HepG2 (cell line): ENCODE results near the gene ASPHD1. TPM values are rescaled to one million over a fixed set of nuclear protein-coding genes. Genes with fewer than 3 reads are reported as not detected.

Experiments
- AGO2 ChIP-seq: fragments of 200-400 bp; formaldehyde crosslinking; optimal IDR thresholded peaks from 2 replicates; pipeline ENCODE3; 2017; ENCODE audit warnings: mild to moderate bottlenecking, low read depth, low read length, moderate library complexity
- BRCA1 ChIP-seq: sonication (generic); formaldehyde crosslinking; IDR thresholded peaks from 2 replicates; pipeline ENCODE4 v1.4.0; 2020; ENCODE audit warnings: missing genetic modification reagents
- FOXK1 ChIP-seq: sonication (generic); formaldehyde crosslinking; IDR thresholded peaks from 2 replicates; pipeline ENCODE4 v1.4.0; 2020; ENCODE audit warnings: low read depth, missing genetic modification reagents, borderline replicate concordance
- GATAD2A ChIP-seq: IDR thresholded peaks from 2 replicates; pipeline ENCODE4 v1.6.1; 2016
- GRHL1 ChIP-seq: sonication (generic); formaldehyde crosslinking; conservative IDR thresholded peaks from 2 replicates; pipeline ENCODE4 v1.8.0; 2022; ENCODE audit warnings: missing genetic modification reagents
- JUN ChIP-seq: sonication (generic); formaldehyde crosslinking; IDR thresholded peaks from 2 replicates; pipeline ENCODE4 v1.4.0; 2020; ENCODE audit warnings: mild to moderate bottlenecking, missing genetic modification reagents
- KLF9 ChIP-seq: IDR thresholded peaks from 2 replicates; pipeline ENCODE4 v1.6.1; 2016; ENCODE audit warnings: low read depth
- PHF20 ChIP-seq: sonication (generic); formaldehyde crosslinking; IDR thresholded peaks from 2 replicates; pipeline ENCODE4 v1.5.0; 2020; ENCODE audit warnings: mild to moderate bottlenecking, missing genetic modification reagents
- RCOR2 ChIP-seq: IDR thresholded peaks from 2 replicates; pipeline ENCODE4 v1.6.1; 2016; ENCODE audit warnings: missing biosample characterization, missing genetic modification reagents
- U2AF1 ChIP-seq: fragments of 200-400 bp; formaldehyde crosslinking; optimal IDR thresholded peaks from 2 replicates; pipeline ENCODE3; 2017; ENCODE audit warnings: mild to moderate bottlenecking, low read depth, low read length
- ZBTB14 ChIP-seq: sonication (generic); formaldehyde crosslinking; IDR thresholded peaks from 2 replicates; pipeline ENCODE4 v1.4.0; 2020; ENCODE audit warnings: missing genetic modification reagents
- ZNF432 ChIP-seq: sonication (generic); formaldehyde crosslinking; IDR thresholded peaks from 2 replicates; pipeline ENCODE4 v1.5.0; 2020; ENCODE audit warnings: missing genetic modification reagents, mild to moderate bottlenecking, borderline replicate concordance
- ZNF768 ChIP-seq: sonication (generic); formaldehyde crosslinking; IDR thresholded peaks from 2 replicates; pipeline ENCODE4 v1.4.0; 2020; ENCODE audit warnings: missing genetic modification reagents
- polyA plus RNA-seq, 8 experiments: library from polyadenylated mRNA; depleted of rRNA in 3 of 8; stranded (reverse) in 7 of 8; unstranded in 1 of 8; fragments of >200 nt; fragmentation: Illumina TruSeq in 4 of 8; extraction: Trizol in 4 of 8; gene quantifications; 2 replicates each; pipeline versions ENCODE4 v1.2.1 to v1.2.3, GENCODE V29; 2011 to 2016; ENCODE audit warnings: low read depth in 4 of 8, missing spikeins in 1 of 8, mixed read lengths in 1 of 8; ENCODE audit not compliant: insufficient read depth in 1 of 8
- total RNA-seq, 5 experiments: library from RNA; depleted of rRNA; stranded (reverse); fragments of >200 nt; fragmentation: Illumina TruSeq; extraction: Trizol; gene quantifications; 2 replicates each; pipeline ENCODE4 v1.2.3, GENCODE V29; 2016; ENCODE audit warnings: low read depth in 1 of 5
- TF ChIP-seq, protein P1 (sequence below): sonication (generic); formaldehyde crosslinking; IDR thresholded peaks from 2 replicates; pipeline ENCODE4 v1.5.0; 2020; ENCODE audit warnings: mild to moderate bottlenecking, missing genetic modification reagents
- TF ChIP-seq, protein P2 (sequence below): sonication (generic); formaldehyde crosslinking; IDR thresholded peaks from 2 replicates; pipeline ENCODE4 v1.4.0; 2020; ENCODE audit warnings: mild to moderate bottlenecking, missing genetic modification reagents
- TF ChIP-seq, protein P3 (sequence below): sonication (generic); formaldehyde crosslinking; IDR thresholded peaks from 2 replicates; pipeline ENCODE4 v1.5.1; 2020; ENCODE audit warnings: missing genetic modification reagents, mild to moderate bottlenecking, borderline replicate concordance
- TF ChIP-seq, protein P4 (sequence below): sonication (generic); formaldehyde crosslinking; IDR thresholded peaks from 2 replicates; pipeline ENCODE4 v1.4.0; 2020; ENCODE audit warnings: missing genetic modification reagents, borderline replicate concordance

The ASPHD1 gene
- total and polyA plus RNA-seq, 2 of the 13 experiments (the other 11 are each of a cell fraction or from before 2014, with no cell fraction given): 13.1 to 19.7 TPM

GRCh38 chr16:29899516-29900101 lies 679 bp upstream of the ASPHD1 start, which contains the start of gene SEZ6L2 (continued):
- TF ChIP-seq, protein P1, sequence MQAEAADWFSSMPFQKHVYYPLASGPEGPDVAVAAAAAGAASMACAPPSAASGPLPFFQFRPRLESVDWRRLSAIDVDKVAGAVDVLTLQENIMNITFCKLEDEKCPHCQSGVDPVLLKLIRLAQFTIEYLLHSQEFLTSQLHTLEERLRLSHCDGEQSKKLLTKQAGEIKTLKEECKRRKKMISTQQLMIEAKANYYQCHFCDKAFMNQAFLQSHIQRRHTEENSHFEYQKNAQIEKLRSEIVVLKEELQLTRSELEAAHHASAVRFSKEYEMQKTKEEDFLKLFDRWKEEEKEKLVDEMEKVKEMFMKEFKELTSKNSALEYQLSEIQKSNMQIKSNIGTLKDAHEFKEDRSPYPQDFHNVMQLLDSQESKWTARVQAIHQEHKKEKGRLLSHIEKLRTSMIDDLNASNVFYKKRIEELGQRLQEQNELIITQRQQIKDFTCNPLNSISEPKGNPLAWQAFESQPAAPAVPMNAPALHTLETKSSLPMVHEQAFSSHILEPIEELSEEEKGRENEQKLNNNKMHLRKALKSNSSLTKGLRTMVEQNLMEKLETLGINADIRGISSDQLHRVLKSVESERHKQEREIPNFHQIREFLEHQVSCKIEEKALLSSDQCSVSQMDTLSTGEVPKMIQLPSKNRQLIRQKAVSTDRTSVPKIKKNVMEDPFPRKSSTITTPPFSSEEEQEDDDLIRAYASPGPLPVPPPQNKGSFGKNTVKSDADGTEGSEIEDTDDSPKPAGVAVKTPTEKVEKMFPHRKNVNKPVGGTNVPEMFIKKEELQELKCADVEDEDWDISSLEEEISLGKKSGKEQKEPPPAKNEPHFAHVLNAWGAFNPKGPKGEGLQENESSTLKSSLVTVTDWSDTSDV (CRISPR knock-in tag): peak; percentile 88; the same call in 1 of the 2 replicates
- TF ChIP-seq, protein P2, sequence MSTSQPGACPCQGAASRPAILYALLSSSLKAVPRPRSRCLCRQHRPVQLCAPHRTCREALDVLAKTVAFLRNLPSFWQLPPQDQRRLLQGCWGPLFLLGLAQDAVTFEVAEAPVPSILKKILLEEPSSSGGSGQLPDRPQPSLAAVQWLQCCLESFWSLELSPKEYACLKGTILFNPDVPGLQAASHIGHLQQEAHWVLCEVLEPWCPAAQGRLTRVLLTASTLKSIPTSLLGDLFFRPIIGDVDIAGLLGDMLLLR (CRISPR knock-in tag): no peak
- TF ChIP-seq, protein P3, sequence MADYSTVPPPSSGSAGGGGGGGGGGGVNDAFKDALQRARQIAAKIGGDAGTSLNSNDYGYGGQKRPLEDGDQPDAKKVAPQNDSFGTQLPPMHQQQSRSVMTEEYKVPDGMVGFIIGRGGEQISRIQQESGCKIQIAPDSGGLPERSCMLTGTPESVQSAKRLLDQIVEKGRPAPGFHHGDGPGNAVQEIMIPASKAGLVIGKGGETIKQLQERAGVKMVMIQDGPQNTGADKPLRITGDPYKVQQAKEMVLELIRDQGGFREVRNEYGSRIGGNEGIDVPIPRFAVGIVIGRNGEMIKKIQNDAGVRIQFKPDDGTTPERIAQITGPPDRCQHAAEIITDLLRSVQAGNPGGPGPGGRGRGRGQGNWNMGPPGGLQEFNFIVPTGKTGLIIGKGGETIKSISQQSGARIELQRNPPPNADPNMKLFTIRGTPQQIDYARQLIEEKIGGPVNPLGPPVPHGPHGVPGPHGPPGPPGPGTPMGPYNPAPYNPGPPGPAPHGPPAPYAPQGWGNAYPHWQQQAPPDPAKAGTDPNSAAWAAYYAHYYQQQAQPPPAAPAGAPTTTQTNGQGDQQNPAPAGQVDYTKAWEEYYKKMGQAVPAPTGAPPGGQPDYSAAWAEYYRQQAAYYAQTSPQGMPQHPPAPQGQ (CRISPR knock-in tag): no peak
- TF ChIP-seq BRCA1 (CRISPR knock-in tag): peak; percentile 99; the same call in 1 of the 2 replicates
- no peak for TF ChIP-seq GRHL1 (CRISPR knock-in tag)
- TF ChIP-seq KLF9: no peak
- TF ChIP-seq GATAD2A (CRISPR knock-in tag): 0 out of 2 replicates have a peak, but pooled peaks have one; percentile 24
- TF ChIP-seq ZNF768: no peak; the same call in 1 of the 2 replicates
- TF ChIP-seq, protein P4, sequence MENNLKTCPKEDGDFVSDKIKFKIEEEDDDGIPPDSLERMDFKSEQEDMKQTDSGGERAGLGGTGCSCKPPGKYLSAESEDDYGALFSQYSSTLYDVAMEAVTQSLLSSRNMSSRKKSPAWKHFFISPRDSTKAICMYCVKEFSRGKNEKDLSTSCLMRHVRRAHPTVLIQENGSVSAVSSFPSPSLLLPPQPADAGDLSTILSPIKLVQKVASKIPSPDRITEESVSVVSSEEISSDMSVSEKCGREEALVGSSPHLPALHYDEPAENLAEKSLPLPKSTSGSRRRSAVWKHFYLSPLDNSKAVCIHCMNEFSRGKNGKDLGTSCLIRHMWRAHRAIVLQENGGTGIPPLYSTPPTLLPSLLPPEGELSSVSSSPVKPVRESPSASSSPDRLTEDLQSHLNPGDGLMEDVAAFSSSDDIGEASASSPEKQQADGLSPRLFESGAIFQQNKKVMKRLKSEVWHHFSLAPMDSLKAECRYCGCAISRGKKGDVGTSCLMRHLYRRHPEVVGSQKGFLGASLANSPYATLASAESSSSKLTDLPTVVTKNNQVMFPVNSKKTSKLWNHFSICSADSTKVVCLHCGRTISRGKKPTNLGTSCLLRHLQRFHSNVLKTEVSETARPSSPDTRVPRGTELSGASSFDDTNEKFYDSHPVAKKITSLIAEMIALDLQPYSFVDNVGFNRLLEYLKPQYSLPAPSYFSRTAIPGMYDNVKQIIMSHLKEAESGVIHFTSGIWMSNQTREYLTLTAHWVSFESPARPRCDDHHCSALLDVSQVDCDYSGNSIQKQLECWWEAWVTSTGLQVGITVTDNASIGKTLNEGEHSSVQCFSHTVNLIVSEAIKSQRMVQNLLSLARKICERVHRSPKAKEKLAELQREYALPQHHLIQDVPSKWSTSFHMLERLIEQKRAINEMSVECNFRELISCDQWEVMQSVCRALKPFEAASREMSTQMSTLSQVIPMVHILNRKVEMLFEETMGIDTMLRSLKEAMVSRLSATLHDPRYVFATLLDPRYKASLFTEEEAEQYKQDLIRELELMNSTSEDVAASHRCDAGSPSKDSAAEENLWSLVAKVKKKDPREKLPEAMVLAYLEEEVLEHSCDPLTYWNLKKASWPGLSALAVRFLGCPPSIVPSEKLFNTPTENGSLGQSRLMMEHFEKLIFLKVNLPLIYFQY (CRISPR knock-in tag): peak; percentile 95; the same call in 1 of the 2 replicates
- TF ChIP-seq FOXK1 (CRISPR knock-in tag): peak; percentile 63; the same call in 1 of the 2 replicates
- TF ChIP-seq ZBTB14 (CRISPR knock-in tag): 0 out of 2 replicates have a peak, but pooled peaks have one; percentile 50
- TF ChIP-seq AGO2: no peak
- no peak; the same call in 1 of the 2 replicates for TF ChIP-seq PHF20 (CRISPR knock-in tag)
- no peak for TF ChIP-seq JUN (CRISPR knock-in tag)
- TF ChIP-seq U2AF1: no peak
- TF ChIP-seq RCOR2 (CRISPR knock-in tag): no peak
- no peak for TF ChIP-seq ZNF432 (CRISPR knock-in tag)
